Raji (cell line): ENCODE results near the gene RANBP3L.

Experiments
- POLR2A ChIP-seq: IDR thresholded peaks from 2 replicates; pipeline ENCODE4 v1.6.1; 2011; ENCODE audit warnings: low read depth, low read length, control low read depth; ENCODE audit not compliant: insufficient read depth

Gene RANBP3L

DNA sequence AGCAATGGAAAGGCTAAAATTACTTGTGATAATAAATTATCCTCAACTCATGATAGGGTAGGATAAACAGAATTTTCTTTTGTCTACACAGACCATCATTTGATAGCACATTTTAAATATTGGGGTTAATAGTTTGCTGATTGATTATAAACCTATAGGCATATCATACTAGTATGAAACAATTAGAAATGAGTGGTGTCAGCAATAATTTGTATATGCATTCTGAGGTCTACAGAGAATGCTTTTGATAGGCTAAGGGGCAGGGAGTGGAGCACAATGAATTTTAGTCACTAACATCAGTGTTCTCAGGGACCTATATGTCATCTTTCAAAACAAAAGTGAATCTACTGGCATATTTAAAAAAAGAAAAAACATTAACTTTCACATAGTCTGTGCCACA is 32.2 kb downstream of the RANBP3L start:
- TF ChIP-seq POLR2A, result no peak

DNA sequence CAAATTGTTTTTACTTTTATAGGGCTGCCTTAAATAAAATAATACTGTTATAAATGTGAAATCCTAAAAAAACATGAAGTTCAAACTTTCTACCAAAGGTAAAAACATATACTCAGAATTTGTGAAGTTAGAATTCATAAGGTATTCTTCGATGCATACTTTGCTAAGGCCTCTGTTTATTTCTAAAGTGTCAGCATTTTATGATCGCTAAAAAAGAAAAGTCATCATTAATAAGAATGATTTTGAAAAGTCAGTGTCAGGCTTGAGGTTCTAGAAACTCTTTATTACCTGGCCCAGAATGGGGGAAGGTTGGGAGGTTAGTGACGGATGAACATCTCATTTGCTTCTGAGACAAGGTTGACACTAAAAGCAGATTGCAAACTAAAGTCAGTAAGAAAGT is 33.8 kb downstream of the RANBP3L start:
- no peak for TF ChIP-seq POLR2A

GRCh38 chr5:36264202-36264760 is 37.4 kb downstream of the RANBP3L start:
- TF ChIP-seq POLR2A, result no peak

DNA sequence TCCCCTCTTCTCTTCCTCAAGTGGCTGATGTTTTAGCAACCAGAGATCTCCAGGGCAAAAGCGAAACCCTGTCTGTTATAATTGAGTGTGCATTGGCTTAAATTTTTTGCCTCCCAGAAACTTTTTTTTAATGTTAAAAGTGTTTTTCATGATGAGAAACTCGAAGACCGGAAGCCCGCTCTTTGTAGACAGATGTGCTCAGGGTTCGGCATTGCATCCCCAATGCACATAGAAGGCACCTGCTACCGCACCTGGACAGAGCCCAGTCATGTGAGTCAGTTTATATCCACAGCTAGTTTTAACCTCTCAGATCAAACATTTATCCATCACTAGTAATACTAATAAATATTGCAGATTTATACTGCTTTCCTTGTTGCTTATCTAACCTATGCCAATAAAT is 40.5 kb downstream of the RANBP3L start:
- no peak for TF ChIP-seq POLR2A

DNA sequence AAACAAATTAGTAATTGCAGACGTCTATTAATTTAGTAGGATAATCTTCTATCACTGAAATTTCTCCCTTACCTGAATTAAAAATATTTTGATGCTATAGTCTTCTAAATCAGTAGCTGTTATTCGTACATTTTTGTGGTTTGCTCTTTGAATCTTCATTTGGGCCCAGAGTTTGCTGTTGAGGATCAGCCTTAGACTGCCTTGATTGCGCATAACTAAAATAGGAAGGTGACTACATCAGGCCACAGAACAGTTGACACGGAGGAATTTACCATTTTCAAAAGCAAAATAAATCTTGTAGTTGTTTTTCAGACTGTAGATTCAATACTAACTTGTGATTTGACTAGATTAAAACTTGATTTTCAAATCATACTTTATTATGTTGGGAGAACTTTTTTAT is 48.1 kb downstream of the RANBP3L start:
- no peak for TF ChIP-seq POLR2A

GRCh38 chr5:36252722-36253365 is 48.9 kb downstream of the RANBP3L start:
- no peak for TF ChIP-seq POLR2A

- no peak for TF ChIP-seq POLR2A
Observed at GRCh38 chr5:36251218-36251617, 50.5 kb downstream of the RANBP3L start.

- TF ChIP-seq POLR2A, result no peak
Observed at GRCh38 chr5:36250427-36250826, 51.3 kb downstream of the RANBP3L start.

- TF ChIP-seq POLR2A, result no peak
Observed at GRCh38 chr5:36246036-36246800, 55.5 kb downstream of the RANBP3L start.

- no peak for TF ChIP-seq POLR2A
Observed at GRCh38 chr5:36244076-36244475, 57.6 kb downstream of the RANBP3L start.

DNA sequence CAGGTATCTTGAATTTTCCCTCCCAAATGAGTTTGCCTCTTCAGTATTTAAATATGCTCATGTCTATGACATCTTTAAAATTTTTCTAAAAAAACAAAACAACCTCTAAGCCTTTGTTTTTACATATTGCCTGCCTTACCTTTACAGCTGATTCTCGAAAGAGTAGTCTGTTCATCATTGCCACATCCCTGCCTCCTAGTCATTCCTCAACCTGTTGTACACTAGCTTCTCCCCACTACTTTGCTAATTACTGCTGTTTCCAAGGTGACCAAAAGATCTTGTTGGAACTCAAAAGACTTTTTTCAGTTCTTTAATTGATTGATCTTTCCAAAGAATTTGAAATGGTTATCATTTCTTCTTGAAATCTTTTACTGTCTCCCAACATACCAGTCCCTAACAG is 58.0 kb downstream of the RANBP3L start:
- TF ChIP-seq POLR2A, result no peak

- TF ChIP-seq POLR2A, result no peak
Observed at GRCh38 chr5:36242534-36243485, 58.9 kb downstream of the RANBP3L start.

GRCh38 chr5:36241631-36242533 is 59.8 kb downstream of the RANBP3L start, which contains the start of gene NADK2:
NADK2 (minus strand) TSS chr5:36241925; CDS start chr5:36241798, 127 bp downstream.
- TF ChIP-seq POLR2A, result peak; percentile 60
